Adrenal gland (tissue), 12 donors: ENCODE results near the gene LRRC75A. TPM values are rescaled to one million over a fixed set of nuclear protein-coding genes. Genes with fewer than 3 reads are reported as not detected.

Experiments used
- DNase-seq, 7 donors: peaks; one replicate each; pipeline ENCODE4 v3.0.0-alpha.2; 2019 to 2020
- H3K27ac ChIP-seq, 5 donors: fragments of 200-600 bp; sonication (generic) in 4 of 5; 1 replicate in 3 of 5; 2 replicates in 2 of 5; pipeline versions ENCODE4 v1.5.1 to v1.8.0; 2016 to 2020; ENCODE audit warnings: mild to moderate bottlenecking in 1 of 5
- H3K27me3 ChIP-seq: fragments of 200-600 bp; 2 replicates; pipeline ENCODE4 v1.8.0; 2021
- H3K36me3 ChIP-seq, 2 donors: fragments of 200-600 bp; replicated peaks in 1 of 2; 1 replicate in 1 of 2; 2 replicates in 1 of 2; pipeline versions ENCODE4 v1.5.1 to v1.8.0; 2018 to 2022
- H3K4me1 ChIP-seq, 2 donors: fragments of 200-600 bp; replicated peaks in 1 of 2; 1 replicate in 1 of 2; 2 replicates in 1 of 2; pipeline versions ENCODE4 v1.5.1 to v1.8.0; 2018 to 2021
- H3K4me3 ChIP-seq, 4 donors: fragments of 200-600 bp; sonication (generic) in 3 of 4; one replicate each; pipeline ENCODE4 v1.5.1; 2016 to 2018
- H3K9me3 ChIP-seq, 3 donors: fragments of 200-600 bp; sonication (generic) in 1 of 3; replicated peaks in 1 of 3; 1 replicate in 2 of 3; 2 replicates in 1 of 3; pipeline versions ENCODE4 v1.5.1 to v1.8.0; 2016 to 2021
- POLR2A ChIP-seq, 2 donors: fragments of 450-650 bp; IDR thresholded peaks; one replicate each; pipeline ENCODE4 v1.6.1; 2017; ENCODE audit warnings: antibody characterized with exemption in 2 of 2, mild to moderate bottlenecking in 2 of 2, moderate library complexity in 1 of 2
- WGBS, 4 donors: extraction: QIAGEN DNeasy Blood & Tissue Kit in 2 of 4; methylation state at CpG; one replicate each; pipeline versions ENCODE4 v1.1.5 to v1.1.7; 2013 to 2017; 5-methylcytosine and 5-hydroxymethylcytosine counted together
- intact Hi-C, 2 donors: fragments of 100-400 bp; cut with DNase I; formaldehyde crosslinking; loops; one replicate each; pipeline versions ENCODE4 v1.14.1 to v1.15.0; 2022 to 2023
- polyA plus RNA-seq, 3 donors: library from polyadenylated mRNA; stranded (reverse); fragments of 200-250 nt in 2 of 3; fragments of 350-450 nt in 1 of 3; fragmentation: Illumina TruSeq in 1 of 3; extraction: RNeasy Lipid Tissue Mini Kit (QIAGEN cat#74804) in 1 of 3; gene quantifications; one replicate each; pipeline ENCODE4 v1.2.3, GENCODE V29; 2013 to 2014
- total RNA-seq, 9 donors: library from RNA; depleted of rRNA in 4 of 9; stranded (reverse); fragments of >200 nt in 4 of 9; fragments of 120-200 nt in 1 of 9; fragmentation: NEBNext Ultra II Directional in 1 of 9; extraction: Animal tissue kit (Norgen Biotek cat#: 25700) in 1 of 9; gene quantifications; one replicate each; pipeline versions ENCODE4 v1.1.0 to v1.2.4, GENCODE V29; 2013 to 2023
- TF ChIP-seq, protein P1 (sequence below), 6 experiments: fragments of 450-650 bp in 4 of 6; fragments of 200-600 bp in 2 of 6; sonication (generic) in 1 of 6; IDR thresholded peaks; 1 replicate in 5 of 6; 2 replicates in 1 of 6; pipeline versions ENCODE4 v1.5.1 to v1.8.0; 2016 to 2021; ENCODE audit warnings: antibody characterized with exemption in 6 of 6, mild to moderate bottlenecking in 2 of 6, moderate library complexity in 1 of 6
- donor health status: healthy with polysubstance abuse.
- donor health status: Bipolar disorder and iron deficiency.
- donor health status: DM: yes; HTN: yes; CAD: no.
- donor health status: DM: no; HTN: no; CAD: no.
- donor health status: DM: no; HTN: no; CAD: no.
- donor health status: DM: yes; HTN: yes; CAD: no.

Gene LRRC75A
- total and polyA plus RNA-seq, 12 donors, result 7.4 to 49.2 (median 25.5) TPM

DNA sequence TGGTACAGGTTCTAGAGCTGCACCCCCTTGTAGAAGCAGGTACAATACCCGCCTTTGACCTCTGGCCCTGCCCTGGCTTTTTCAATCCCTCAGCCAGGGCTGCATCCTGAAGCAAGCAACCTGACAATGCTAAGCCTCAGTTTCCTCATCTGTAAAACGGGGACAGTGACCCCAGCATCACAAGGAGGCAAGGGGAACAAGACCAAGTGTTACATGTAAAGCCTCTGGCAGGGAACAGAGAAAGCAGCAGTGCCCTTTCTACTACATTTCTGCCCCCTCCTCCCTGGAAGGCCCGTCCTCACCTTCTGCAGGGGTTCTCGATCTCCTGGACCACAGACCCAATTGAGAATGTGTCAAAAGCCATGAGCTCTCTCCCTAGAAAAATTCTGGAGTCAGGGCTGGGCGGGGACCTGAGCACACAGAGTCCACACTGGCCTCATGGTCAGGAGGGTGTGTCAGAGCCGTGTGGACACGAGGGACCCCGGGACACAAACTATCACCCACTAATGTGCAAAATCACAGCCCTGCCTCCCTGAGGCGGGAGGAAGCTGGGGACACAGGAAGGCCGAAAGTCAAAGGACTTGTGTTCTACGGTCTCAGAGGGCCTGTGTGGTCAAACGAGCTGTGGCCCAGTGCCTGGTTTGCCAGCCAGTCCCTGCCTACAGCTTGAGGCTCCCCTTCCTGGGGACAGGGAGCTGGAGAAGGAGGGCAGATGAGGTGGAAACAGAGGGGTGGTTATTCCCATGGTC, 27.5 kb downstream of the LRRC75A start:
- Histone ChIP-seq H3K36me3 (no peaks in the 10 kb centered on the region), H3K9me3 (no peaks in the 10 kb centered on the region), H3K4me3 (no peak overlapping the region), H3K27ac (peak overlapping the region in 4 of 5 donors; percentile 59 to 82 (median 70)), H3K27me3 (no peaks in the 10 kb centered on the region), H3K4me1 (peaks cover 22 to 62% of the 10 kb centered on the region in 2 donors)
- DNase-seq, result no peak
- TF ChIP-seq, protein P1, sequence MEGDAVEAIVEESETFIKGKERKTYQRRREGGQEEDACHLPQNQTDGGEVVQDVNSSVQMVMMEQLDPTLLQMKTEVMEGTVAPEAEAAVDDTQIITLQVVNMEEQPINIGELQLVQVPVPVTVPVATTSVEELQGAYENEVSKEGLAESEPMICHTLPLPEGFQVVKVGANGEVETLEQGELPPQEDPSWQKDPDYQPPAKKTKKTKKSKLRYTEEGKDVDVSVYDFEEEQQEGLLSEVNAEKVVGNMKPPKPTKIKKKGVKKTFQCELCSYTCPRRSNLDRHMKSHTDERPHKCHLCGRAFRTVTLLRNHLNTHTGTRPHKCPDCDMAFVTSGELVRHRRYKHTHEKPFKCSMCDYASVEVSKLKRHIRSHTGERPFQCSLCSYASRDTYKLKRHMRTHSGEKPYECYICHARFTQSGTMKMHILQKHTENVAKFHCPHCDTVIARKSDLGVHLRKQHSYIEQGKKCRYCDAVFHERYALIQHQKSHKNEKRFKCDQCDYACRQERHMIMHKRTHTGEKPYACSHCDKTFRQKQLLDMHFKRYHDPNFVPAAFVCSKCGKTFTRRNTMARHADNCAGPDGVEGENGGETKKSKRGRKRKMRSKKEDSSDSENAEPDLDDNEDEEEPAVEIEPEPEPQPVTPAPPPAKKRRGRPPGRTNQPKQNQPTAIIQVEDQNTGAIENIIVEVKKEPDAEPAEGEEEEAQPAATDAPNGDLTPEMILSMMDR (IDR thresholded peaks at IDR 0.05), result no peak
- no peak for TF ChIP-seq POLR2A (IDR thresholded peaks at IDR 0.05)
- intact Hi-C loops, result no loop called here
- 64 to 75% (median 70%) methylated on average over 8 to 12 of the region's 12 CpGs for WGBS, 4 donors

DNA sequence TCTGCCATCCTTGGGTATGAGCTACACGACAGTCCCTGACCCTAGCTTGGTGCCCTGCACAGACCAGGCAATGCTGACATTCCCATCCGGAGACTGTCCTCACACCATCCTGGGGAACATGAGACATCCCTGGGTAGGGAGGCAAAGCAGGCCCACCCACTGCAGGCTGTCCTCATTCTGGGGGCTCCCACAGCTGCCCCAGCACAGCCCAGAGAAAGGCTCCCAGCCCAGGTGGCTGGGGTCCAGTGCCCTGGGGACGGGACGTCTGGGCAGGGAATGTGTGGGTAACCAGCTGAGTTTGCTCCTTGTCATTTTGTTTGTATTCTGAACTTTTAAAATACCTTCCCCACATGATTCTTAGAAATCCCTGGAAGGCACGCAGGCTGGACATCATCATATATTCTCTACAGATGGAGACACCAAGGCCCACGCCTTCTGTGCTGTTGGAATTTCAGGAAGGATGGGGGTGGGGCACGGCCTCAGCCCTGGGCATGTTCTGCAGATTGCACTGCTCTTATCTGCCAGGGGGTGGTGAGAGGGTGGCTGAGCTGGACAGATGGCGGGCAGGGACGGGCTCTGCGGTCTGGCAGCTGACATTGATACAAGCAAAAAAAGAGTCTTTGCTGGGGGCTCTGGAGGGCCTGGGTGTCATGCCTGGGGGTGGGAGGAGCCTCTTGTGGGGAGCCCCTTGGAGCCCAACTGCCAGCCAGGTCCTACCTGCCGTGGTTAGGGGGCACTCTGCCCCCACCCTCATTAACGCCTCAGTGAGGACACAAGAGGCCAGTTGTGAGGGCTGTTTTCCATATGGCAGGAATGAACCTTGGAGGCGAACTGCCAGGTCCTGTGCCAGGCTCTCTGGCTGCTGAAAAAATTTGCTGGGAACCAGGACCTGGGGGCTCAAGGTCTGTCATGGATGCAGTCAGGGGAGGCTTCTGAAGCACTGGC, 28.4 kb downstream of the LRRC75A start:
- Histone ChIP-seq H3K9me3 (no peaks in the 10 kb centered on the region), H3K27ac (peak overlapping the region in 4 of 5 donors; percentile 59 to 82 (median 70)), H3K4me3 (no peak overlapping the region), H3K27me3 (no peaks in the 10 kb centered on the region), H3K36me3 (no peaks in the 10 kb centered on the region), H3K4me1 (peaks cover 22 to 62% of the 10 kb centered on the region in 2 donors)
- WGBS, 4 donors, result 22 to 36% (median 30%) methylated on average over 9 to 13 of the region's 13 CpGs
- peak; percentile 75 to 93 (median 88) for DNase-seq
- TF ChIP-seq, protein P1 (IDR thresholded peaks at IDR 0.05), result peak; percentile 29 to 82 (median 65)
- peak in 1 of 2 donors; percentile 17 for TF ChIP-seq POLR2A (IDR thresholded peaks at IDR 0.05)
- intact Hi-C loops, result no loop called here

DNA sequence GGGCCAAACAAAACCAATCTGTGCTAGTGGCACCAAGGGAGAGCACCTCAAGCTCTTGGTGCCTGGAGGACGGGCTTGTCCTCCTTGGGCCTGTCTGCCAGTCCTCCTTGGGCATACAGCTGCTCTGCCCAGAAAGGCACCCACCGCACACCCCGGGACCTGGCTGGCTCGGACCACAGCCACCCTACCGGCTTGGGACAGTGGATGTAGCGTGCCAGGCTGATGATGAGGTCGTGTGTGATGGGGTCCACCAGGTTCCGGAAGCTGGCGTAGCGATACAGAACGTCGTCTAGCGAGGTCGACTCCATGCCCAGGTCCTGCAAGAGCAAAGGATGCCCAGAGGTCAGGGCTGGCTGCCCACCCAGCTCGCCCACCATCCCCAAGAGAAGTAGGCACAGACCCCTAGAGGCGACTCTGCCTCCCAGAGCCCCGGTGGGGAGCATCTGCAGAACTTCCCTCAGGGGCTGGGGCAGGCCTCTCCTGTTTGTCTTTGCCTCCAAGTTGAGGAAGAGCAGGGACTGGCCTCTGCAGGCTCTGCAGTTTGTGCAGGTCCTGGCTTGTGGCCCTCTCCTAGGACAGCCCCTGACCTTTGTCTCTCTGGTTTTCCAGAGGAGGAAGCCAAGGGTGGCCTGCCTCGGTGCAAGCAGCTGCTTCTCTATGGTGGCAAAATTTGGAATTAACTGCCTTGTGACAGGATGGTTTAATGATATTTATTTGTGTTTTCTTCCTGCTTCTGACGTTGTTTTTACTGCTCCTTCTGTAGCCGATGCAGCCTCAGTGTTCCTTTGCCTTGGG, 29.7 kb downstream of the LRRC75A start:
- Histone ChIP-seq H3K27me3 (no peaks in the 10 kb centered on the region), H3K4me3 (no peak overlapping the region), H3K9me3 (no peaks in the 10 kb centered on the region), H3K36me3 (peaks cover 0 to 3% of the 10 kb centered on the region in 2 donors), H3K27ac (peak overlapping the region in 3 of 5 donors; percentile 59 to 82 (median 81)), H3K4me1 (peaks cover 22 to 57% of the 10 kb centered on the region in 2 donors)
- DNase-seq, result no peak
- 51 to 84% (median 79%) methylated on average over 3 to 20 of the region's 20 CpGs for WGBS, 4 donors
- TF ChIP-seq POLR2A (IDR thresholded peaks at IDR 0.05), result no peak
- intact Hi-C loops, result no loop called here

DNA sequence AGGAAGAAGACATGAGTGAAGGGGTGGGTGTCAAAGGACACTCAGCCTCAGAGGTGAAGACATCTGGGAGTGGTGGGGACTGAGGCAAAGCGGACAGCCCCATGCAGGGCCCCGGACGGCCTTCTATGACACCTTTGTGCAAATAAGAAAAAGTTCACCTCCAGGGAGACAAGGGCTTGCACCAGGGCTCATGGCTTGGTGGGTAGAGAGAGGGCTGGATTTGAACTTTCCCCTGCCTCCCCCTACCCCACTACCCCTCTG, 30.5 kb downstream of the LRRC75A start:
- H3K4me3 ChIP-seq, result no peak overlapping the region
- intact Hi-C loops, result loop anchor here in 1 of 2 donors (2.0 kb wide), 1 partner anchor 59 kb away; no protein-coding TSS in a partner anchor
- WGBS, 4 donors, result 89 to 94% (median 93%) methylated on average over 3 of the region's 3 CpGs
- H3K27ac ChIP-seq, result peak overlapping the region in 1 of 5 donors; percentile 5
- H3K36me3 ChIP-seq, result peaks cover 0 to 3% of the 10 kb centered on the region in 2 donors
- no peak for DNase-seq
- no peak for TF ChIP-seq POLR2A (IDR thresholded peaks at IDR 0.05)
- TF ChIP-seq, protein P1 (IDR thresholded peaks at IDR 0.05), result no peak
- peaks cover 22 to 50% of the 10 kb centered on the region in 2 donors for H3K4me1 ChIP-seq
- H3K9me3 ChIP-seq, result no peaks in the 10 kb centered on the region
- no peaks in the 10 kb centered on the region for H3K27me3 ChIP-seq
